Measurements from ENCODE around the gene CDYL2. TPM values are rescaled to one million over a fixed set of nuclear protein-coding genes. Genes with fewer than 3 reads are reported as not detected.

Gene CDYL2
- polyA plus RNA-seq, 1 donor from 2014 or later = 2.6 TPM

- no peaks in the 10 kb centered on the region for H3F3A ChIP-seq (ENCODE audit: insufficient read depth, low read length, poor library complexity, severe bottlenecking)
- H4K20me1 ChIP-seq (ENCODE audit: insufficient read depth) = no peaks in the 10 kb centered on the region
- no peak overlapping the region for H3K27ac ChIP-seq (ENCODE audit: low read length)
- H3K9ac ChIP-seq (ENCODE audit: low read length) = no peak overlapping the region
- H2AFZ ChIP-seq (ENCODE audit: low read depth, low read length) = no peak overlapping the region
- TF ChIP-seq POLR2AphosphoS5 (IDR thresholded peaks at IDR 0.05) = no peak
- no peak for TF ChIP-seq EZH2 (IDR thresholded peaks at IDR 0.05; ENCODE audit: borderline replicate concordance, insufficient read depth, low read length, poor library complexity, severe bottlenecking)
- TF ChIP-seq REST (IDR thresholded peaks at IDR 0.05; ENCODE audit: borderline replicate concordance) = no peak
- TF ChIP-seq CTCF (IDR thresholded peaks at IDR 0.05; ENCODE audit: poor library complexity, severe bottlenecking) = no peak
- no peak for TF ChIP-seq RAD21 (conservative IDR thresholded peaks at IDR 0.05)
- TF ChIP-seq SMC3 (conservative IDR thresholded peaks at IDR 0.05; ENCODE audit: poor library complexity) = no peak
- no peaks in the 10 kb centered on the region for H3K36me3 ChIP-seq (ENCODE audit: insufficient read depth, low read length)
- no peak overlapping the region for H3K4me3 ChIP-seq (ENCODE audit: low read length)
- H3K79me2 ChIP-seq (replicated peaks; ENCODE audit: insufficient read depth, low read length) = no peaks in the 10 kb centered on the region
- no peak overlapping the region for H3K4me2 ChIP-seq (ENCODE audit: low read length)
- H3K9me2 ChIP-seq (ENCODE audit: insufficient read depth, low read length) = no peaks in the 10 kb centered on the region
- H3K27me3 ChIP-seq (ENCODE audit: insufficient read depth, low read depth, low read length) = no peaks in the 10 kb centered on the region
- H3K9me3 ChIP-seq (ENCODE audit: low read length) = no peaks in the 10 kb centered on the region
These were observed 123.0 kb downstream of the CDYL2 start for GRCh38 chr16:80681436-80681835.

- H4K20me1 ChIP-seq (ENCODE audit: insufficient read depth) = no peaks in the 10 kb centered on the region
- no peaks in the 10 kb centered on the region for H3K27me3 ChIP-seq (ENCODE audit: insufficient read depth, low read depth, low read length)
- H3K4me2 ChIP-seq (ENCODE audit: low read length) = no peak overlapping the region
- H3K27ac ChIP-seq (ENCODE audit: low read length) = no peak overlapping the region
- no peak for TF ChIP-seq RAD21 (conservative IDR thresholded peaks at IDR 0.05)
- no peak for TF ChIP-seq REST (IDR thresholded peaks at IDR 0.05; ENCODE audit: borderline replicate concordance)
- no peak for TF ChIP-seq SMC3 (conservative IDR thresholded peaks at IDR 0.05; ENCODE audit: poor library complexity)
- no peak for TF ChIP-seq EP300 (conservative IDR thresholded peaks at IDR 0.05; ENCODE audit: poor library complexity, severe bottlenecking)
- no peak for TF ChIP-seq POLR2AphosphoS5 (IDR thresholded peaks at IDR 0.05)
- H3K36me3 ChIP-seq (ENCODE audit: insufficient read depth, low read length) = no peaks in the 10 kb centered on the region
- no peak overlapping the region for H3K4me3 ChIP-seq (ENCODE audit: low read length)
- H2AFZ ChIP-seq (ENCODE audit: low read depth, low read length) = no peak overlapping the region
- H3K79me2 ChIP-seq (replicated peaks; ENCODE audit: insufficient read depth, low read length) = no peaks in the 10 kb centered on the region
- H3K9me3 ChIP-seq (ENCODE audit: low read length) = no peaks in the 10 kb centered on the region
- no peaks in the 10 kb centered on the region for H3F3A ChIP-seq (ENCODE audit: insufficient read depth, low read length, poor library complexity, severe bottlenecking)
- H3K9ac ChIP-seq (ENCODE audit: low read length) = no peak overlapping the region
- no peaks in the 10 kb centered on the region for H3K9me2 ChIP-seq (ENCODE audit: insufficient read depth, low read length)
These were observed 123.6 kb downstream of the CDYL2 start for GRCh38 chr16:80680839-80681238.
